ENCODE data around the gene MBD3. TPM values are rescaled to one million over a fixed set of nuclear protein-coding genes. Genes with fewer than 3 reads are reported as not detected.

Gene MBD3
- total RNA-seq, 1 donor from 2014 or later, result 51.7 TPM

GRCh38 chr19:1585243-1585580 is 7.5 kb downstream of the MBD3 start:
- peak overlapping the region in 1 of 3 donors; percentile 25 for H3K9ac ChIP-seq (ENCODE audit: low read depth in 1 of 3, low read length in 3 of 3)
- peaks cover 0 to 20% (median 16%) of the 10 kb centered on the region in 3 donors for H3K4me1 ChIP-seq (ENCODE audit: control insufficient read depth in 3 of 3, insufficient read depth in 3 of 3, low read length in 3 of 3)
- H3K27me3 ChIP-seq (ENCODE audit: control insufficient read depth in 3 of 3, insufficient read depth in 3 of 3, low read length in 3 of 3), result no peaks in the 10 kb centered on the region
- H3K9me3 ChIP-seq (ENCODE audit: control insufficient read depth in 3 of 3, low read length in 3 of 3), result no peaks in the 10 kb centered on the region
- H3K4me3 ChIP-seq (ENCODE audit: low read length in 3 of 3), result no peak overlapping the region
- H3K36me3 ChIP-seq (ENCODE audit: control insufficient read depth in 3 of 3, insufficient read depth in 3 of 3, low read length in 3 of 3), result peaks cover 21 to 31% (median 30%) of the 10 kb centered on the region in 3 donors
- no peak overlapping the region for H3K27ac ChIP-seq (ENCODE audit: low read depth, low read length)

GRCh38 chr19:1584500-1585242 is 8.0 kb downstream of the MBD3 start:
- no peak overlapping the region for H3K27ac ChIP-seq (ENCODE audit: low read depth, low read length)
- H3K27me3 ChIP-seq (ENCODE audit: control insufficient read depth in 3 of 3, insufficient read depth in 3 of 3, low read length in 3 of 3), result no peaks in the 10 kb centered on the region
- peaks cover 0 to 18% (median 14%) of the 10 kb centered on the region in 3 donors for H3K4me1 ChIP-seq (ENCODE audit: control insufficient read depth in 3 of 3, insufficient read depth in 3 of 3, low read length in 3 of 3)
- H3K36me3 ChIP-seq (ENCODE audit: control insufficient read depth in 3 of 3, insufficient read depth in 3 of 3, low read length in 3 of 3), result peaks cover 24 to 34% (median 33%) of the 10 kb centered on the region in 3 donors
- no peak overlapping the region for H3K4me3 ChIP-seq (ENCODE audit: low read length in 3 of 3)
- no peak overlapping the region for H3K9ac ChIP-seq (ENCODE audit: low read depth in 1 of 3, low read length in 3 of 3)
- H3K9me3 ChIP-seq (ENCODE audit: control insufficient read depth in 3 of 3, low read length in 3 of 3), result no peaks in the 10 kb centered on the region

GRCh38 chr19:1582201-1582600 is 10.5 kb downstream of the MBD3 start:
- H3K27ac ChIP-seq (ENCODE audit: low read depth, low read length), result no peak overlapping the region
- peaks cover 0 to 7% (median 2%) of the 10 kb centered on the region in 3 donors for H3K4me1 ChIP-seq (ENCODE audit: control insufficient read depth in 3 of 3, insufficient read depth in 3 of 3, low read length in 3 of 3)
- no peak overlapping the region for H3K9ac ChIP-seq (ENCODE audit: low read depth in 1 of 3, low read length in 3 of 3)
- H3K9me3 ChIP-seq (ENCODE audit: control insufficient read depth in 3 of 3, low read length in 3 of 3), result no peaks in the 10 kb centered on the region
- no peaks in the 10 kb centered on the region for H3K27me3 ChIP-seq (ENCODE audit: control insufficient read depth in 3 of 3, insufficient read depth in 3 of 3, low read length in 3 of 3)
- H3K4me3 ChIP-seq (ENCODE audit: low read length in 3 of 3), result no peak overlapping the region
- H3K36me3 ChIP-seq (ENCODE audit: control insufficient read depth in 3 of 3, insufficient read depth in 3 of 3, low read length in 3 of 3), result peaks cover 35 to 44% (median 44%) of the 10 kb centered on the region in 3 donors

- H3K4me3 ChIP-seq (ENCODE audit: low read length in 3 of 3), result no peak overlapping the region
- no peak overlapping the region for H3K27ac ChIP-seq (ENCODE audit: low read depth, low read length)
- H3K4me1 ChIP-seq (ENCODE audit: control insufficient read depth in 3 of 3, insufficient read depth in 3 of 3, low read length in 3 of 3), result peaks cover 0 to 5% (median 1%) of the 10 kb centered on the region in 3 donors
- H3K27me3 ChIP-seq (ENCODE audit: control insufficient read depth in 3 of 3, insufficient read depth in 3 of 3, low read length in 3 of 3), result no peaks in the 10 kb centered on the region
- no peaks in the 10 kb centered on the region for H3K9me3 ChIP-seq (ENCODE audit: control insufficient read depth in 3 of 3, low read length in 3 of 3)
- no peak overlapping the region for H3K9ac ChIP-seq (ENCODE audit: low read depth in 1 of 3, low read length in 3 of 3)
- H3K36me3 ChIP-seq (ENCODE audit: control insufficient read depth in 3 of 3, insufficient read depth in 3 of 3, low read length in 3 of 3), result peaks cover 38 to 50% (median 44%) of the 10 kb centered on the region in 3 donors
Measured at GRCh38 chr19:1580957-1581356, 11.7 kb downstream of the MBD3 start.

GRCh38 chr19:1580382-1580781 is 12.3 kb downstream of the MBD3 start:
- Histone ChIP-seq H3K9ac (ENCODE audit: low read depth in 1 of 3, low read length in 3 of 3) (no peak overlapping the region), H3K36me3 (ENCODE audit: control insufficient read depth in 3 of 3, insufficient read depth in 3 of 3, low read length in 3 of 3) (peaks cover 38 to 50% (median 44%) of the 10 kb centered on the region in 3 donors), H3K4me1 (ENCODE audit: control insufficient read depth in 3 of 3, insufficient read depth in 3 of 3, low read length in 3 of 3) (no peaks in the 10 kb centered on the region), H3K27me3 (ENCODE audit: control insufficient read depth in 3 of 3, insufficient read depth in 3 of 3, low read length in 3 of 3) (no peaks in the 10 kb centered on the region), H3K4me3 (ENCODE audit: low read length in 3 of 3) (no peak overlapping the region), H3K27ac (ENCODE audit: low read depth, low read length) (no peak overlapping the region), H3K9me3 (ENCODE audit: control insufficient read depth in 3 of 3, low read length in 3 of 3) (no peaks in the 10 kb centered on the region)

- no peak overlapping the region for H3K27ac ChIP-seq (ENCODE audit: low read depth, low read length)
- peaks cover 38 to 45% (median 39%) of the 10 kb centered on the region in 3 donors for H3K36me3 ChIP-seq (ENCODE audit: control insufficient read depth in 3 of 3, insufficient read depth in 3 of 3, low read length in 3 of 3)
- no peaks in the 10 kb centered on the region for H3K27me3 ChIP-seq (ENCODE audit: control insufficient read depth in 3 of 3, insufficient read depth in 3 of 3, low read length in 3 of 3)
- H3K4me1 ChIP-seq (ENCODE audit: control insufficient read depth in 3 of 3, insufficient read depth in 3 of 3, low read length in 3 of 3), result no peaks in the 10 kb centered on the region
- H3K4me3 ChIP-seq (ENCODE audit: low read length in 3 of 3), result no peak overlapping the region
- H3K9me3 ChIP-seq (ENCODE audit: control insufficient read depth in 3 of 3, low read length in 3 of 3), result no peaks in the 10 kb centered on the region
- no peak overlapping the region for H3K9ac ChIP-seq (ENCODE audit: low read depth in 1 of 3, low read length in 3 of 3)
Measured at GRCh38 chr19:1579222-1579621, 13.4 kb downstream of the MBD3 start.

GRCh38 chr19:1577929-1578618 is 14.6 kb downstream of the MBD3 start:
- no peaks in the 10 kb centered on the region for H3K27me3 ChIP-seq (ENCODE audit: control insufficient read depth in 3 of 3, insufficient read depth in 3 of 3, low read length in 3 of 3)
- no peak overlapping the region for H3K27ac ChIP-seq (ENCODE audit: low read depth, low read length)
- H3K4me3 ChIP-seq (ENCODE audit: low read length in 3 of 3), result no peak overlapping the region
- H3K9me3 ChIP-seq (ENCODE audit: control insufficient read depth in 3 of 3, low read length in 3 of 3), result no peaks in the 10 kb centered on the region
- H3K9ac ChIP-seq (ENCODE audit: low read depth in 1 of 3, low read length in 3 of 3), result no peak overlapping the region
- H3K4me1 ChIP-seq (ENCODE audit: control insufficient read depth in 3 of 3, insufficient read depth in 3 of 3, low read length in 3 of 3), result no peaks in the 10 kb centered on the region
- peaks cover 36 to 41% (median 38%) of the 10 kb centered on the region in 3 donors for H3K36me3 ChIP-seq (ENCODE audit: control insufficient read depth in 3 of 3, insufficient read depth in 3 of 3, low read length in 3 of 3)

- Histone ChIP-seq H3K27ac (ENCODE audit: low read depth, low read length) (no peak overlapping the region), H3K9me3 (ENCODE audit: control insufficient read depth in 3 of 3, low read length in 3 of 3) (no peaks in the 10 kb centered on the region), H3K4me1 (ENCODE audit: control insufficient read depth in 3 of 3, insufficient read depth in 3 of 3, low read length in 3 of 3) (no peaks in the 10 kb centered on the region), H3K27me3 (ENCODE audit: control insufficient read depth in 3 of 3, insufficient read depth in 3 of 3, low read length in 3 of 3) (peaks cover 0 to 3% (median 0%) of the 10 kb centered on the region in 3 donors), H3K36me3 (ENCODE audit: control insufficient read depth in 3 of 3, insufficient read depth in 3 of 3, low read length in 3 of 3) (peaks cover 31 to 36% (median 32%) of the 10 kb centered on the region in 3 donors), H3K9ac (ENCODE audit: low read depth in 1 of 3, low read length in 3 of 3) (no peak overlapping the region), H3K4me3 (ENCODE audit: low read length in 3 of 3) (no peak overlapping the region)
Measured at GRCh38 chr19:1577090-1577928, 15.4 kb downstream of the MBD3 start.

- H3K27ac ChIP-seq (ENCODE audit: low read depth, low read length), result no peak overlapping the region
- H3K4me3 ChIP-seq (ENCODE audit: low read length in 3 of 3), result no peak overlapping the region
- no peak overlapping the region for H3K9ac ChIP-seq (ENCODE audit: low read depth in 1 of 3, low read length in 3 of 3)
- H3K9me3 ChIP-seq (ENCODE audit: control insufficient read depth in 3 of 3, low read length in 3 of 3), result no peaks in the 10 kb centered on the region
- H3K36me3 ChIP-seq (ENCODE audit: control insufficient read depth in 3 of 3, insufficient read depth in 3 of 3, low read length in 3 of 3), result peaks cover 25 to 32% (median 26%) of the 10 kb centered on the region in 3 donors
- H3K27me3 ChIP-seq (ENCODE audit: control insufficient read depth in 3 of 3, insufficient read depth in 3 of 3, low read length in 3 of 3), result peaks cover 0 to 3% (median 0%) of the 10 kb centered on the region in 3 donors
- no peaks in the 10 kb centered on the region for H3K4me1 ChIP-seq (ENCODE audit: control insufficient read depth in 3 of 3, insufficient read depth in 3 of 3, low read length in 3 of 3)
Measured at GRCh38 chr19:1576242-1577089, 16.2 kb downstream of the MBD3 start.
